ENCODE results near the gene NOC2L.

NOC2L gene

GRCh38 chr1:981955-982558, 23.0 kb upstream of the NOC2L start, which contains the start of gene PERM1:
Gene PERM1 (minus strand): TSS chr1:982093. CDS start chr1:981029, 1,064 bp downstream.
- no peak for DNase-seq (ENCODE audit: low read depth)
- no peak for TF ChIP-seq CTCF (conservative IDR thresholded peaks at IDR 0.05; ENCODE audit: low read depth, low read length)
- H3K4me3 ChIP-seq (ENCODE audit: low read depth, low read length), result no peak within 1 kb of the TSS

DNA sequence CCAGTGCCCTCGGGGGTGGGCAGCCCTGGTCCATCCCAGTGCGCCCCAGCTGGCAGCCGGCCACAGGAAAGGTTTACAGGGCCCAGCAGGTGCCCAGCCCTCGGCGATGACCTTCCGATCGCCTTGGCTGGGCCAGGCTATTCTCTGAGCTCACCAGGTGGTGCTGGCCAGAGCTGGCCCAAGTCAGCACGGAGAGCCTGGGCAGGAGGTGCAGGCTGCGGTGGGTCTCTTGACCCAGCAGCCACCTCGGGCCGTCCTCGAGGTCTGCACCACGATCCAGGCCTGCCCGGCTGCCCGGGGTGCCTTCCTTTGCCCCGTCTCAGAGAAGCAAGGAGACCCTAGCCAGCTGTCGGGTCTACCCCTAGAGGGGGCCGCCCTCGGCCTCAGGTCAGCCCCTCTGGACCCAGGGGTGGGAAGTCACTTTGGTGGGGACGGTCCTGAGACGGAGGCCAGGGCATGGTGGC, 22.5 kb upstream of the NOC2L start:
- H3K4me3 ChIP-seq (ENCODE audit: low read depth, low read length), result no peak overlapping the region
- no peak for DNase-seq (ENCODE audit: low read depth)
- TF ChIP-seq CTCF (conservative IDR thresholded peaks at IDR 0.05; ENCODE audit: low read depth, low read length), result no peak

DNA sequence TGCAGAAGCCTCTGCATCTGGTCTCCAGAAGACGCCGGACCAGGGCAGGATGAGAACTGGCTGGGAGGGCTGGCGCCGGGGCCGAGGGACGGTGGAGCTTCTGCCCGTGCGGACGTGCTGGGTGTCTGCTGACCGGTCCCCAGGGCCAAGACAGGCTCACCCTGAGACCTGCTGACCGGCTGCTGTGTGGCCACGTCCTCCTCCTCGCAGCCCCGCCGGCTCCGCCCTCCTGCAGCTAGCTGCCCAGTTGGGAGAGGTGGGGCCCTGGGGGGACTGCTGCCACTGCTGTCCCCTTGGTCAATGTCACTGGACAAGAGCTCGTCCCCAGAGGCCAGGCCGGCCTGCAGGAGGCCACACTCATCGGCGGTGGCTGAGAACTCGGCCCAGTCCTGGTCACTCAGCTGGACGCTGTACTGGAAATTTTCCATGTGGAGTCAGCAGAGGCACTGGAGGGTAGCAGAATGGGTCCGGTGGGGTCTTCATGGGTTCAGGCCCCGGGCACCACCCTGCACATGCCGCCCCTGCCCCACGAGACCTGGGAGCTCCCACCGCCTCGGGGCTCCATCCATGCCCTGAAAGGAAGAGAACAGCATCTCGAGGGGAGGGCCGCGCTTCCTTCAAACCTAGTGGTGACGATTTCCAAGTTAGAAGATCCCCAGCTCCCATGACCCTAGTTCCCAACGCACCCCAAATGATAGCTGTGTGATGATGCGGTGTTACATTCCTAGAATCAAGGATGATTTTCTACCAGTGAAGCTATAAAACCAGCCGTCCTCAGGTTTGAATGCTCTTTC, 21.7 kb upstream of the NOC2L start:
- TF ChIP-seq CTCF (conservative IDR thresholded peaks at IDR 0.05; ENCODE audit: low read depth, low read length), result no peak
- H3K4me3 ChIP-seq (ENCODE audit: low read depth, low read length), result no peak overlapping the region
- no peak for DNase-seq (ENCODE audit: low read depth)

DNA sequence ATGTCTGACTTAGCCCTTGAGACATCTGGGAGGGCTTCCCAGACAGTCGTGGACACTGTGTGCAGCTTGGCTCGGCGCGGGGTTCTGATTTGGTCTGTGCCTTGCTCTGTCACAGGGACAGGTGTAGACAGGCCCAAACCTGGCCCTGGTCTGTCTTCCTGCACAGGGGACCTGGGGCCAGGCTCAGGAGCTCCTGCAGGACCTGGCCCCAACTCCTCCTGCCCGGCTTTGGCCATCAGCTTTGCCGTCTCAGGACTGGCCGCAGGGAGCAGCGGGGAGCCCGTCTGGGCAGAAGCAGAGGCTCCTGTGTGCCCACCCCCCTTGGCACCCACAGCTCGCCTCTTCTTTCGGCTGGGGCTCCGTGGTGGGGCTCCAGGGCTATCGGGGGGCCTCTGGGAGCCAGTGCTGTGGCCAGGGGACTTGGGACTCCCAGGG, 21.1 kb upstream of the NOC2L start:
- TF ChIP-seq CTCF (conservative IDR thresholded peaks at IDR 0.05; ENCODE audit: low read depth, low read length), result no peak
- no peak overlapping the region for H3K4me3 ChIP-seq (ENCODE audit: low read depth, low read length)
- DNase-seq (ENCODE audit: low read depth), result no peak

- TF ChIP-seq CTCF (conservative IDR thresholded peaks at IDR 0.05; ENCODE audit: low read depth, low read length), result no peak
- no peak overlapping the region for H3K4me3 ChIP-seq (ENCODE audit: low read depth, low read length)
- no peak for DNase-seq (ENCODE audit: low read depth)
Measured at GRCh38 chr1:979744-980072, 20.7 kb upstream of the NOC2L start.

- H3K4me3 ChIP-seq (ENCODE audit: low read depth, low read length), result no peak overlapping the region
- no peak for TF ChIP-seq CTCF (conservative IDR thresholded peaks at IDR 0.05; ENCODE audit: low read depth, low read length)
- no peak for DNase-seq (ENCODE audit: low read depth)
Measured at GRCh38 chr1:978835-979743, 20.0 kb upstream of the NOC2L start.

All from choroid plexus epithelial cell (primary cell).